Activated naive CD8-positive, alpha-beta T cell (primary cell): ENCODE measurements around the gene PTPRM.

Experiments used
- H3K27ac Mint-ChIP-seq: one replicate; pipeline ENCODE4 v1.8.0; 2021; ENCODE audit warnings: mixed read lengths
- H3K27me3 Mint-ChIP-seq: one replicate; pipeline ENCODE4 v1.8.0; 2021; ENCODE audit warnings: mixed read lengths
- H3K36me3 Mint-ChIP-seq: one replicate; pipeline ENCODE4 v1.8.0; 2021; ENCODE audit warnings: mixed read lengths
- H3K4me1 Mint-ChIP-seq: one replicate; pipeline ENCODE4 v1.8.0; 2021; ENCODE audit warnings: low read depth, mixed read lengths
- H3K4me3 Mint-ChIP-seq: one replicate; pipeline ENCODE4 v1.8.0; 2021; ENCODE audit warnings: mild to moderate bottlenecking, mixed read lengths
- H3K9me3 Mint-ChIP-seq: one replicate; pipeline ENCODE4 v1.8.0; 2021; ENCODE audit warnings: low read depth, mixed read lengths

PTPRM gene

GRCh38 chr18:7926526-7926925, 359.4 kb downstream of the PTPRM start:
- Mint-ChIP-seq H3K4me1 (no peaks in the 10 kb centered on the region), H3K36me3 (no peaks in the 10 kb centered on the region), H3K27ac (no peak overlapping the region), H3K27me3 (no peaks in the 10 kb centered on the region), H3K9me3 (no peaks in the 10 kb centered on the region), H3K4me3 (no peak overlapping the region)

GRCh38 chr18:7927119-7927518, 360.0 kb downstream of the PTPRM start:
- no peak overlapping the region for H3K27ac Mint-ChIP-seq
- no peaks in the 10 kb centered on the region for H3K9me3 Mint-ChIP-seq
- H3K27me3 Mint-ChIP-seq, result no peaks in the 10 kb centered on the region
- no peaks in the 10 kb centered on the region for H3K4me1 Mint-ChIP-seq
- H3K36me3 Mint-ChIP-seq, result no peaks in the 10 kb centered on the region
- no peak overlapping the region for H3K4me3 Mint-ChIP-seq

- H3K4me1 Mint-ChIP-seq, result no peaks in the 10 kb centered on the region
- H3K4me3 Mint-ChIP-seq, result no peak overlapping the region
- no peaks in the 10 kb centered on the region for H3K27me3 Mint-ChIP-seq
- no peak overlapping the region for H3K27ac Mint-ChIP-seq
- no peaks in the 10 kb centered on the region for H3K9me3 Mint-ChIP-seq
- no peaks in the 10 kb centered on the region for H3K36me3 Mint-ChIP-seq
Observed at GRCh38 chr18:7931763-7932162, 364.6 kb downstream of the PTPRM start.

- Mint-ChIP-seq H3K4me1 (no peaks in the 10 kb centered on the region), H3K9me3 (no peaks in the 10 kb centered on the region), H3K36me3 (no peaks in the 10 kb centered on the region), H3K27me3 (no peaks in the 10 kb centered on the region), H3K27ac (no peak overlapping the region), H3K4me3 (no peak overlapping the region)
Observed at GRCh38 chr18:7937268-7937667, 370.2 kb downstream of the PTPRM start.

GRCh38 chr18:7939521-7939920, 372.4 kb downstream of the PTPRM start:
- no peaks in the 10 kb centered on the region for H3K27me3 Mint-ChIP-seq
- no peaks in the 10 kb centered on the region for H3K36me3 Mint-ChIP-seq
- no peaks in the 10 kb centered on the region for H3K4me1 Mint-ChIP-seq
- no peak overlapping the region for H3K4me3 Mint-ChIP-seq
- no peak overlapping the region for H3K27ac Mint-ChIP-seq
- H3K9me3 Mint-ChIP-seq, result no peaks in the 10 kb centered on the region

GRCh38 chr18:7940379-7940778, 373.3 kb downstream of the PTPRM start:
- Mint-ChIP-seq H3K4me1 (no peaks in the 10 kb centered on the region), H3K36me3 (no peaks in the 10 kb centered on the region), H3K27me3 (no peaks in the 10 kb centered on the region), H3K4me3 (no peak overlapping the region), H3K27ac (no peak overlapping the region), H3K9me3 (no peaks in the 10 kb centered on the region)

- no peak overlapping the region for H3K4me3 Mint-ChIP-seq
Observed at GRCh38 chr18:7940971-7941370, 373.9 kb downstream of the PTPRM start.

GRCh38 chr18:7941533-7941932, 374.4 kb downstream of the PTPRM start:
- Mint-ChIP-seq H3K4me3 (no peak overlapping the region), H3K27me3 (no peaks in the 10 kb centered on the region), H3K36me3 (no peaks in the 10 kb centered on the region), H3K27ac (no peak overlapping the region), H3K9me3 (no peaks in the 10 kb centered on the region), H3K4me1 (no peaks in the 10 kb centered on the region)

More at GRCh38 chr18:7940971-7941370, 373.9 kb downstream of the PTPRM start:
- H3K27me3 Mint-ChIP-seq, result no peaks in the 10 kb centered on the region
- H3K9me3 Mint-ChIP-seq, result no peaks in the 10 kb centered on the region
- H3K36me3 Mint-ChIP-seq, result no peaks in the 10 kb centered on the region
- no peak overlapping the region for H3K27ac Mint-ChIP-seq
- no peaks in the 10 kb centered on the region for H3K4me1 Mint-ChIP-seq

GRCh38 chr18:7945882-7946281, 378.8 kb downstream of the PTPRM start:
- Mint-ChIP-seq H3K36me3 (no peaks in the 10 kb centered on the region), H3K9me3 (peaks cover 3% of the 10 kb centered on the region), H3K27ac (no peak overlapping the region), H3K4me3 (no peak overlapping the region), H3K27me3 (no peaks in the 10 kb centered on the region), H3K4me1 (no peaks in the 10 kb centered on the region)

GRCh38 chr18:7946734-7947377, 379.7 kb downstream of the PTPRM start:
- no peaks in the 10 kb centered on the region for H3K4me1 Mint-ChIP-seq
- H3K9me3 Mint-ChIP-seq, result peaks cover 3% of the 10 kb centered on the region
- no peaks in the 10 kb centered on the region for H3K36me3 Mint-ChIP-seq
- H3K27me3 Mint-ChIP-seq, result no peaks in the 10 kb centered on the region
- H3K27ac Mint-ChIP-seq, result no peak overlapping the region
- no peak overlapping the region for H3K4me3 Mint-ChIP-seq

GRCh38 chr18:7950380-7951136, 383.4 kb downstream of the PTPRM start:
- Mint-ChIP-seq H3K27me3 (no peaks in the 10 kb centered on the region), H3K27ac (no peak overlapping the region), H3K4me1 (no peaks in the 10 kb centered on the region), H3K9me3 (peaks cover 3% of the 10 kb centered on the region), H3K36me3 (no peaks in the 10 kb centered on the region), H3K4me3 (no peak overlapping the region)

- Mint-ChIP-seq H3K36me3 (no peaks in the 10 kb centered on the region), H3K4me1 (no peaks in the 10 kb centered on the region), H3K4me3 (no peak overlapping the region), H3K9me3 (peaks cover 3% of the 10 kb centered on the region), H3K27ac (no peak overlapping the region), H3K27me3 (no peaks in the 10 kb centered on the region)
Observed at GRCh38 chr18:7953095-7953958, 386.2 kb downstream of the PTPRM start.

GRCh38 chr18:7954238-7954637, 387.1 kb downstream of the PTPRM start:
- Mint-ChIP-seq H3K4me1 (no peaks in the 10 kb centered on the region), H3K9me3 (no peaks in the 10 kb centered on the region), H3K36me3 (no peaks in the 10 kb centered on the region), H3K4me3 (no peak overlapping the region), H3K27ac (no peak overlapping the region), H3K27me3 (no peaks in the 10 kb centered on the region)

GRCh38 chr18:7955175-7955574, 388.1 kb downstream of the PTPRM start:
- no peak overlapping the region for H3K27ac Mint-ChIP-seq
- no peaks in the 10 kb centered on the region for H3K9me3 Mint-ChIP-seq
- H3K27me3 Mint-ChIP-seq, result no peaks in the 10 kb centered on the region
- no peaks in the 10 kb centered on the region for H3K36me3 Mint-ChIP-seq
- no peak overlapping the region for H3K4me3 Mint-ChIP-seq
- no peaks in the 10 kb centered on the region for H3K4me1 Mint-ChIP-seq

- no peak overlapping the region for H3K27ac Mint-ChIP-seq
- no peaks in the 10 kb centered on the region for H3K36me3 Mint-ChIP-seq
- no peak overlapping the region for H3K4me3 Mint-ChIP-seq
- H3K4me1 Mint-ChIP-seq, result no peaks in the 10 kb centered on the region
- no peaks in the 10 kb centered on the region for H3K27me3 Mint-ChIP-seq
- no peaks in the 10 kb centered on the region for H3K9me3 Mint-ChIP-seq
Observed at GRCh38 chr18:7957297-7957696, 390.2 kb downstream of the PTPRM start.
